GM12875 (cell line): ENCODE results near the gene RFPL2.

Experiments
- H3K4me3 ChIP-seq: one replicate; pipeline ENCODE4 v1.5.1; 2011; ENCODE audit warnings: low read depth, low read length, control low read depth
- TF ChIP-seq, protein P1 (sequence below): IDR thresholded peaks from 2 replicates; pipeline ENCODE4 v1.5.1; 2011; ENCODE audit warnings: low read depth, mild to moderate bottlenecking, control low read depth, inconsistent platforms, low read length, moderate library complexity, borderline replicate concordance; ENCODE audit not compliant: insufficient read depth

RFPL2 gene

DNA sequence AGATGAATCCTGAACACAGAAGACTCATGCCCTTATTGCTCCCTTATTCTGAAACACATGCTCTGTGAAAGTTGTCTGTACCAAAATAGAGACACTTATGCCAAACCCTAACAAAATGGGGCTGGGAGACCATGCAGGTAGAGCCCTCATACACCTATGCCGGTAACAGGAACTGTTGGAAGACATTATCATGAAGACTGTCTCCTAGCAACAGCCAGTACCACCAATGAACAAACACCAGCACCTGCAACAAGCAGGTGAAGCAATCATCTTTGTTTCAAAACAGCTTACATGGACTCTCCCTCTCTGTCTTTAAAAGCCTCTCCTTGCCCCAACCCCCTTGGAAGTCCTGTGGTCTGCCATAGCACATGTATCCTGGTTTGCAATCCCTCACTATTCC lies 33.0 kb upstream of the RFPL2 start:
- H3K4me3 ChIP-seq, result no peak overlapping the region
- TF ChIP-seq, protein P1, sequence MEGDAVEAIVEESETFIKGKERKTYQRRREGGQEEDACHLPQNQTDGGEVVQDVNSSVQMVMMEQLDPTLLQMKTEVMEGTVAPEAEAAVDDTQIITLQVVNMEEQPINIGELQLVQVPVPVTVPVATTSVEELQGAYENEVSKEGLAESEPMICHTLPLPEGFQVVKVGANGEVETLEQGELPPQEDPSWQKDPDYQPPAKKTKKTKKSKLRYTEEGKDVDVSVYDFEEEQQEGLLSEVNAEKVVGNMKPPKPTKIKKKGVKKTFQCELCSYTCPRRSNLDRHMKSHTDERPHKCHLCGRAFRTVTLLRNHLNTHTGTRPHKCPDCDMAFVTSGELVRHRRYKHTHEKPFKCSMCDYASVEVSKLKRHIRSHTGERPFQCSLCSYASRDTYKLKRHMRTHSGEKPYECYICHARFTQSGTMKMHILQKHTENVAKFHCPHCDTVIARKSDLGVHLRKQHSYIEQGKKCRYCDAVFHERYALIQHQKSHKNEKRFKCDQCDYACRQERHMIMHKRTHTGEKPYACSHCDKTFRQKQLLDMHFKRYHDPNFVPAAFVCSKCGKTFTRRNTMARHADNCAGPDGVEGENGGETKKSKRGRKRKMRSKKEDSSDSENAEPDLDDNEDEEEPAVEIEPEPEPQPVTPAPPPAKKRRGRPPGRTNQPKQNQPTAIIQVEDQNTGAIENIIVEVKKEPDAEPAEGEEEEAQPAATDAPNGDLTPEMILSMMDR, result no peak

DNA sequence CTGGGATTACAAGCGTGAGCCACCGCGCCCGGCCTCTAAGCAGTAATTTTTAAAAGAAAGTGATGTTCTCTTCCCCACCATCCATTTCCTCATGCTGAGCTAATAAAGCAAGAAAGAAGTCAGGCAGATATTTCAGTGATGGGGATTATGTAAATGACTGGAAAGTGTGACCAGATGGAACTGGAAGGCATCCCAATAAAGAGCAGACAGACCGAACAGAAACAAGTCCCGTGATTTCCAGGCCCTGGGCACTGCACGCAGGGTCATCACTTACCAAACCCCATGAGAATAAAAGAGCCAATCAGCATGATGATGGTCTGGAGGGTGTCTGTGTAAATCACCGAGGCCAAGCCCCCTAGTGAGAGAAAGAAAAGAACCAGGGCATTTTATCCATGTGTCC lies 32.1 kb upstream of the RFPL2 start:
- H3K4me3 ChIP-seq, result no peak overlapping the region
- TF ChIP-seq, protein P1, result no peak

DNA sequence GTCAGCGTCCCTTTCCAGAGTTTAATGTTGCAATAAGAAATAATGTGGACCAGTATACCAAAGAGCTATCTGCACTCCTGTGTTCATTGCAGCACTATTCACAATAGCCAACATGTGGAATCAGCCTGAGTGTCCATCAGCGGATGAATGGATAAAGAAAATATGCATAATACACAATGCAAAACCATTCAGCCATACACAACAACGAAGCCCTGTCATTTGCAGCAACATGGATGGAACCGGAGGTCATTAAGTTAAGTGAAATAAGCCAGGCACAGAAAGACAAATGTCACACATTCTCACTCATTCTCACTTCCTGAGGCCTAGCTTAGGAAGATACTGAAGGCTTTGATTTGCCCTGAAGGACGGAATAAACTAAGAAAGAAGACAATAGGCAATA lies 28.2 kb upstream of the RFPL2 start:
- H3K4me3 ChIP-seq, result no peak overlapping the region

DNA sequence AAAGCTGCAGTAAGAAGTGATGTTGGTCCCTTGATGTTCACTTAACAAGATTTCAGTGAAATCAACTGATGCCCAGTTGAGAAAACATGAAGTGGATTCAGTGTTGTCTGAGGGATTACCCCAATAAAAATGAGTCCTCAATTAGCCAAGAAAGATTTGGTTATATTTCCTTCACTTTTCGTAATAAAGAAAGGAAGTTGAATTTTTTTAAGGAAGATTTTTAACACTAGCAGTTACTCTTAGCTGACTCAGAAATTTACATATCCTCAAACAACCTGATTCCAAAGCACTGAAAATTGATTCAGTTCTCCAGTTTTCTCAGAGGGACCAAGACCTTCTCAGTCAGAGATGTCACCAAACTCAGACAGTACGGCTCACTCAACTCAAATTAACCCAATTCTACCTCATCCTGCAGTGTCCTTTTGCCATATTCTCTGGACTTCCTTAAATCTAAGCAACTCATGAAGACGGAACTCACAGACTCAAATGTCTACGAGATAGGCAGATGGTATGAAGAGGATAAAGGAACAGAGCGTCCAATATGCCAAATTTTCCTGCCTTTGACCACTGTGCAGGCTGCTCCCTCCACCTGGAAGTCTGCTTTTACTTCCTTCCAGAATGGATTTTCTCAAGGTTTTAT lies 27.4 kb upstream of the RFPL2 start:
- no peak overlapping the region for H3K4me3 ChIP-seq
- TF ChIP-seq, protein P1, result no peak

More for the DNA sequence above, 28.2 kb upstream of the RFPL2 start:
- TF ChIP-seq, protein P1, result no peak

DNA sequence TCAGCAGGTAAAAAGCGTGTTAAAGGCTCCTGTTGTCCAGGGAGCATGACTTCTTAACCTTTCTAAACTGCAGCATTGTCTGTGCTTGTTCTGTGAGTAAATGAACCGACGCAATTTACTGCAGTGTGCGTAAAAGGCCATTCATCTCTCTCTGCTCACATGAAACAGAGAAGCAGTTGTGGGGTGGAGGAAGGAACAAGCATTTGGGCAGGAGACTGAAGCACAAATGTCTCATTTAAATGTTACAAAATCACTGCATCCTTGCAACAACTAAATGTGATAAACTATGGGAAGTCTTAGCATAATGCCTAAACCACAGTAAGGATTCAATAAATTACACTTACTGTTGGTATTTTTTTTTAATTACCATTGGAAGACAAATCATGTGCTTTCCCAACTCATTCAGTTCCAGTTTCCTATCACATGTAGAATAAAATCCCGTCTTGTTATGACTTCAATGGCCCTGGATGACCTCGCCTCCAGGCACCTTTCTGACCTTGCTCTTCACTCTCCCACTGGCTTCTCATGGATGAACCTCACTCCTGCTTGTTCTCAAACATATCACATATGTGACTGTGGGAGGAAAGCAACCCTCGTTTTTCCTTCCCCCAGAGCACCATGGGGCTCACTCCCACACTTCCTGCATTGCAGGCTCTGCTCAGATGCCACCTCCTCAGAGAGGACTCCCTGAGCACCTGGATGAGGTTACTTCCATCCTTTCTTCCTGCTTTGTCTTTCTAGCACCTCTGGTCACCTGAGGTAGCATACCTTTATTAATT lies 21.6 kb upstream of the RFPL2 start:
- TF ChIP-seq, protein P1, result no peak
- no peak overlapping the region for H3K4me3 ChIP-seq

DNA sequence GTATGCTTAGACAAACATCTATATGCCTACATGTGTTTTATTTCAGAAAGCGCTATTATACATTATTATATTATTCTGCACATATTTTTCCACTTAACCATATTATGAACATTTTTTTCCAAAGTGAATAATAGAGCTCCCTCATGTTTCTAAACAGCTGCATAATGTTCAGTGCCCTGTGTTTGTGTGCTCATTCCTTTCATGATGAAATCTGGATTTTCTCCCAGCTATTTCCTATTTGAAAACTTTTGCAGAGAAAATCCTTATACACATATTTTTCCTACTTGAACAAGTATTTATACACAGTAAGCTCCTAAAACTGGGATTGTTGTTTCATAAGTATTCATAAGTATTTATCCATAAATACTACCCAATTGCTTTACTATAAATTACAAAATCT lies 18.1 kb upstream of the RFPL2 start:
- TF ChIP-seq, protein P1, result no peak

DNA sequence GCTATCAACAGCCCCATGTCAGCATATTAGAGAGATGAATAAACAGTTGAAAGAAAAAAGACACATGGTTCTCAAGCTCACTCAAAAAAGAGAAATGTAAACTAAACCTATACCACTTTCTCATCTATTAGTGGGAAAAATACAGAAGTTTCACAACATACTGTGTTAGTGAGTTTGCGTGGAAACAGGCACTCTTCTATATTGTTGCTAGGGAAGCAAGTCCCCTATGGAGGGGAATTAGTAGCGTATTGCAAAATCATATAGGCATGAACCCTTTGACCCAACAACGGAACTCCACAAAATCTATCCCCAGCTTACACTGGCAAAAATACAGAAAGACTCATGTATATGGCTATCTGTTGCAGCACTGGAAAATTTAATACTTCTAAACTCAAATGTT lies 14.2 kb upstream of the RFPL2 start:
- H3K4me3 ChIP-seq, result no peak overlapping the region
- TF ChIP-seq, protein P1, result no peak

More for the DNA sequence above, 18.1 kb upstream of the RFPL2 start:
- H3K4me3 ChIP-seq, result no peak overlapping the region
